Activated CD4-positive, CD25-positive, alpha-beta regulatory T cell (primary cell): Measurements from ENCODE around the gene IRAK3.

ENCODE experiments used
- DNase-seq, 4 experiments: peaks; one replicate each; lab custom pipeline; 2025; lab: John Stamatoyannopoulos, UW

Gene IRAK3

GRCh38 chr12:66188584-66189485 lies at the start of gene IRAK3:
Gene IRAK3, plus strand, starts transcription at chr12:66189214. Its CDS starts 86 bp downstream, at chr12:66189300.
- peak in 1 of 4 experiments; percentile 21 for DNase-seq

- DNase-seq = no peak
Observed at GRCh38 chr12:66139328-66139727, 49.7 kb upstream of the IRAK3 start.

GRCh38 chr12:66140731-66141130 lies 48.3 kb upstream of the IRAK3 start:
- no peak for DNase-seq

- no peak for DNase-seq
Observed at GRCh38 chr12:66141299-66141698, 47.7 kb upstream of the IRAK3 start.

- DNase-seq = no peak
Observed at GRCh38 chr12:66142826-66143225, 46.2 kb upstream of the IRAK3 start.

GRCh38 chr12:66143868-66144267 lies 45.1 kb upstream of the IRAK3 start:
- no peak for DNase-seq

GRCh38 chr12:66144791-66145754 lies 43.9 kb upstream of the IRAK3 start:
- DNase-seq = no peak

- DNase-seq = no peak
Observed at GRCh38 chr12:66149702-66150398, 39.2 kb upstream of the IRAK3 start.

- DNase-seq = no peak
Observed at GRCh38 chr12:66152732-66153131, 36.3 kb upstream of the IRAK3 start.

GRCh38 chr12:66154776-66155175 lies 34.2 kb upstream of the IRAK3 start:
- DNase-seq = no peak

- no peak for DNase-seq
Observed at GRCh38 chr12:66156654-66157053, 32.4 kb upstream of the IRAK3 start.

GRCh38 chr12:66159123-66159522 lies 29.9 kb upstream of the IRAK3 start:
- DNase-seq = no peak

GRCh38 chr12:66160704-66161103 lies 28.3 kb upstream of the IRAK3 start:
- DNase-seq = no peak

- no peak for DNase-seq
Observed at GRCh38 chr12:66162701-66163100, 26.3 kb upstream of the IRAK3 start.

- DNase-seq = no peak
Observed at GRCh38 chr12:66163289-66163688, 25.7 kb upstream of the IRAK3 start.

GRCh38 chr12:66164349-66164821 lies 24.6 kb upstream of the IRAK3 start:
- DNase-seq = no peak

- no peak for DNase-seq
Observed at GRCh38 chr12:66165141-66165540, 23.9 kb upstream of the IRAK3 start.

- no peak for DNase-seq
Observed at GRCh38 chr12:66166561-66166960, 22.5 kb upstream of the IRAK3 start.

GRCh38 chr12:66168410-66168809 lies 20.6 kb upstream of the IRAK3 start:
- no peak for DNase-seq

GRCh38 chr12:66169221-66170170 lies 19.5 kb upstream of the IRAK3 start, which contains the start of gene TMBIM4:
Gene TMBIM4, minus strand, starts transcription at chr12:66169996. Its CDS starts 45 bp downstream, at chr12:66169951.
- peak; percentile 55 to 66 (median 64) for DNase-seq

GRCh38 chr12:66170606-66171005 lies 18.4 kb upstream of the IRAK3 start:
- no peak for DNase-seq
